Liver (tissue), 3 donors: ENCODE results near the gene CCDC78.

Source experiments
- CTCF ChIP-seq: fragments of 150-350 bp; IDR thresholded peaks from 2 replicates; pipeline ENCODE4 v1.5.1; 2017; ENCODE audit warnings: improper control_type of control experiment, low read depth, low read length; ENCODE audit not compliant: missing input control
- JUND ChIP-seq, 2 donors: IDR thresholded peaks; 2 replicates each; pipeline ENCODE4 v1.6.1; 2016; ENCODE audit warnings: antibody characterized with exemption in 2 of 2
- RAD21 ChIP-seq, 2 donors: IDR thresholded peaks; 2 replicates each; pipeline ENCODE4 v1.6.1; 2016; ENCODE audit warnings: antibody characterized with exemption in 2 of 2, mild to moderate bottlenecking in 2 of 2
- TAF1 ChIP-seq: conservative IDR thresholded peaks from 2 replicates; pipeline ENCODE4 v1.6.1; 2016; ENCODE audit warnings: antibody characterized with exemption, mild to moderate bottlenecking
- TF ChIP-seq, protein P1 (sequence below): IDR thresholded peaks from 2 replicates; pipeline ENCODE4 v1.6.1; 2016; ENCODE audit warnings: antibody characterized with exemption
- donor health status: healthy.
- donor health status: healthy.

GRCh38 chr16:741986-742629, 15.9 kb upstream of the CCDC78 start:
- TF ChIP-seq, protein P1, sequence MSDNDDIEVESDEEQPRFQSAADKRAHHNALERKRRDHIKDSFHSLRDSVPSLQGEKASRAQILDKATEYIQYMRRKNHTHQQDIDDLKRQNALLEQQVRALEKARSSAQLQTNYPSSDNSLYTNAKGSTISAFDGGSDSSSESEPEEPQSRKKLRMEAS: no peak
- no peak for TF ChIP-seq TAF1
- TF ChIP-seq CTCF: no peak
- TF ChIP-seq JUND (IDR thresholded peaks at IDR 0.05): no peak
- no peak for TF ChIP-seq RAD21 (IDR thresholded peaks at IDR 0.05)
